ENCODE results near the gene BBLN.

BBLN gene

DNA sequence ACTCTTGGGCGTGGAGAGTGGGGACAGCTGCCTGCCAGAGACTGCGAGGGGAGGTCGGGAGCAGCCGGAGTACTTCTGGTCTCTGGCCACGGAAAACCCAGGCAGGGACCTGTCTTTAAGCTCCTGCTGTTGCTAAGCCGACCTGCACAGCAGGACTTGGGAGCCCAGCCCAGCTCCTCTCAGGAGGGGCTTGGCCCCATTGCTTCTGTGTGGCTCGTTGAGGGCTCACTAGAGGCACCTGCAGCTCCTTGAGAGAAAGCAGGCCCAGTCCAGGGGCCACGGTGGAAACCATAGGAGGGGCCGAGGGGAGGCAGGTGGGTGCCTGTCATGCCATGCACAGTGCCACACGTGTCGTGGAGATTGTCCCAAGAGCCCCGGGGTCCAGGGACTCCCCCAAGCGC is 14.1 kb upstream of the BBLN start:
- DNase-seq, result no peak

DNA sequence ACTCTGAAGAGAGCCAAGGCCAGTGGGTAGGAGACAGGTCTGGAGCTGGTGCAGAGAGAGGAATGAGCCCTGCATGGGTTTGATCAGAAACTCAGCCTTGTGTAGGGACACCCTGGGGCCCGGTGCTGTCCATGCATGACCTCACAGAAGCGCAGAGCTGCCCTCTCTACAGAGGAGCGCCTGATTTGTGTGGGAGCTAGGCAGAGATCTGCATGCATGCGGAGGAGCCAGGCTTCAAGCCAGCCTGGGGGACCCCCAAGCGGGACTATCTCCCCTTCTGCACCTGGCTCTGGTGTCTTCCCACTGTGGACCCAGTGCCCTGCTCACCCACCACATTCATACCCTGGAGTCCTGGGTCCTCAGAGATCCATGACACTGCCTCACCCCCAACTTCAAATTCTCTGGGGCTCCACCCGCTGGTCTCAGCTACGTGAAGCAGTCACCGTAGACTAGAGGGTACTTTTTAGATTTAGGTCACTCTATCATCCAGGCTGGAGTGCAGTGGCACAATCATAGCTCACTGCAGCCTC is 13.4 kb upstream of the BBLN start:
- no peak for DNase-seq

DNA sequence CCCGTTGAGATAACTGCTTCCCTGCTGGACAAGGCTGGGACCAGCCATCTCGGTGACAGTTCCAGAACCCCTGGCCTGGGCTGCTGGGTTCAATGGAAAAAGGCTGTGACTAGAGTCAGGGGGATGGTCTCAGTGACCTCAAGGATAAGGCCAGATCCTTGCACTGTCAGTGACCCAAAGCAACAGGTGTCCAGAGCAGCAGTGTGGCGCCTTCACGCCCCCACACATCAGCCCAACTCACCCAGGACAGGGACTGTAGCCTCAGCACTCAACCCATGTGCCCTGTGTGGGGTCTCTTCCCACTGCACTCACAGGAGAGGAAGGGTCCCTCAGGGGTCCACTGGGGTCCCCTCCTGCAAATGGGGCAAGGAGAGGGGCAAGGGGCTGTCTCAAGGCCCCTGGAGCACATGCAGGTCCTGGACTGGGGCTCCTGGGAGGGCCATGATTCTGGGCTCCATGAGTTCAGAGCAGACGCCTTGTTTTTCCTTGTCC is 11.5 kb upstream of the BBLN start:
- DNase-seq, result no peak

DNA sequence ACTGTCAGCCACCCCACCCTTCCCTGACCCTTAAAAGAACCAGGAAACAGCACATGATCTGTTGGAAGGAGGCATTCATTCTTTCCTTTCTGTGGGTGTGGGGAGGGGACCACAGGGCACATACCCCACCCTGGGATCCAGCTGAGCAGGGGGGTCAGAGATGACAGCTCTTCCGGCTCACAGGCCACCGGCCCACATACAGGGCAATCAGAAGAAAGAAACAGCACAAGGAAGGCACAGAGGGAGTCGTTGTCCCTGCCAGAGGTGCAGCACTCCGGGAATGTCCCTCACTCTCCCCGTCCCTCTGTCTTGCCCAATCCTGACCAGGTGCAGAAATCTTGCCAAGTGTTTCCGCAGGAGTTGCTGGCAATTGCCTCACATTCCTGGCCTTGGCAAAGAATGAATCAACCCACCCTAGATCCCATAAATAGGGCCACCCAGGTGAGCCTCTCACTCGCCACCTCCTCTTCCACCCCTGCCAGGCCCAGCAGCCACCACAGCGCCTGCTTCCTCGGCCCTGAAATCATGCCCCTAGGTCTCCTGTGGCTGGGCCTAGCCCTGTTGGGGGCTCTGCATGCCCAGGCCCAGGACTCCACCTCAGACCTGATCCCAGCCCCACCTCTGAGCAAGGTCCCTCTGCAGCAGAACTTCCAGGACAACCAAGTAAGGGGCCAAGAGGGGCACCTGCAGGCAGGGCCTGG is 10.9 kb upstream of the BBLN start, which contains the start of gene LCN2:
Gene LCN2 (plus strand): TSS at position 453 of the 701 bp plus-strand sequence. CDS start 73 bp downstream, at position 526.
- no peak for DNase-seq

DNA sequence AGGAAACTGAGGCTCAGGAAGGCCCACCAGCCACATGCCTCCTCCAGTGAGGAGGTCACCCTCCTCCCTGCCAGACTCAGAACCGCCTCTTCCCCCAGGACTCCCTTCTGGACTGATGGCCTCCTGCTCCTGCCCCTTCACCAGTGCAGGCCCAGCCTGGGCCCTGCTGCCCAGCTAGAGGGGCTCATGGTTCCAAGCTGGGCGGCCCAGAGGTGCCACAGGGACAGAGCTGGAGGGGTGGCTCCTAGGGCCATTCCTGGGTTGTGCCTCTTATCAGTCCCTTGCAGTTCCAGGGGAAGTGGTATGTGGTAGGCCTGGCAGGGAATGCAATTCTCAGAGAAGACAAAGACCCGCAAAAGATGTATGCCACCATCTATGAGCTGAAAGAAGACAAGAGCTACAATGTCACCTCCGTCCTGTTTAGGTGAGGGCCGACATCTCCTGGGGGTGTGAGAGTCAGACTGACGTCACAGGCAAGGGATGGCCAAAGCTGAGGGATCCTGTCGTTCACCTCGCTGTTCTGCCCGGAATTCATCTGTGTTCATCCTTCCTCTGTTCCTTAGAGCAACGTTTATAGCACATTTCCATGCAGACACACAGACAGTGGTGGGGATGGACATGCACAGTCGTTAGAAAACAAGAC is 10.0 kb upstream of the BBLN start:
- no peak for DNase-seq

DNA sequence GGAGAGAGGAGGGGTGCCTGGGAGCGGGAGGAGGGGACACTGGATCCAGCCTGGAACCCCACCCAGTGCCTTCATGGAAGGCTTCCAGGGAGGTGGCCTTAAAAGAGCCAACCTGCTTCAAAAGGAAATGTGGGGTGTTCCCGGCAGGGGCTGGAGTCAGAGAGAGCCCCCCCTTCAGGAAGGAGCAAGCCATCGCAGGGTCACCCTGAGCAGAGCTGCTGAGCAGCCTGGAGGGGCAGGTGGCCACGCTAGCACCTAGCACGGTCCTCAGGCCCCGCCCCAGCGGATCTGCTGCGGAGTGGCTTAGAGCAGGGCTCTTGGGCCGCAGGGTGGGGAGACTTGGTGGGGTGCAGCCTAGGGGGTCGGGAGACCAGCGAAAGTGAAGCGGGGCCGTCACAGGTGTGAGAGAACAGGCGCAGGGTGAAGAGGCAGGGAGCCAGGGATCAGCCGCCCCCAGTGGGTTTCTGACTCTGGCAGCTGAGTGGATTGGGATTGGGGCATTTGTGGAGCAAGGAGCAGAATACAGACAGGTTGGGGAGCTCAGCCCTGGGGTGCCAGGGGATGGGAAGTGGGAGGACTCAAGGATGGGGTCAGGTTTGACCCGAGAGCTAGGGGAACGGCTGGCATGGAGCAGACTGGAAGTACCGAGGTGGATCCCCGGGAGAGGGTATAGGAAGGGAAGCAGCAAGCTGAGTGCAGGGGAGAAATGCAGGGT is 9.3 kb upstream of the BBLN start:
- DNase-seq, result no peak

DNA sequence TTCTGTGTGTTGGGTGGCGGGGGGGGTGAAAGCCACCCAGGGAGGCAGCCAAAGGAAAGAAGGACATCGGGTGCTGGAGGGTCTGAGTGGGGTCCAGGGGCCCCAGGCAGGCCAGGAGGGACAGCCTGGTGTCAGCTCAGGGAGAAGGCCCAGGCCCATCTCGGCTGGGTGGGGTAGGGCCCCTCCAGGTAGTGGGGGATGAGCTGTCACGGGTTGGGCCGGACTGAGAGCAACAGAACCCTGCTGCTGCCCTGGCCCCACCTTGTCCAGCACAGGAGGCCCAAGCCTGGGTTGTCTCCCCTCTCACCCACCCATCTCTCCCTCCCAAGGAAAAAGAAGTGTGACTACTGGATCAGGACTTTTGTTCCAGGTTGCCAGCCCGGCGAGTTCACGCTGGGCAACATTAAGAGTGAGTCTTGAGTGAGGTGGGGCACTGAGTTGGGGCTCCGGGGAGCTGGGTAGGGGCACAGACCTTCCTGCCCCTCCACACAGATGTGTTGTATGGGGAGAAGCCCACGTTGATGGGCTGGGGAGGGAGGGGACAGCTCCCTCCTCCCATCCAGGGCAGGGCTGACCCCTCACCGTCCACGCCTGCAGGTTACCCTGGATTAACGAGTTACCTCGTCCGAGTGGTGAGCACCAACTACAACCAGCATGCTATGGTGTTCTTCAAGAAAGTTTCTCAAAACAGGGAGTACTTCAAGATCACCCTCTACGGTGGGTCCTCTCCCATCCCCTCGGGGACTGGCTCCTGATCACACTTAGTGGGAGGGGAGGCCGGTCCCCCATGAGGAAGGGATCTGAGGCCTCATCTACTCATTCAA is 8.5 kb upstream of the BBLN start:
- no peak for DNase-seq

DNA sequence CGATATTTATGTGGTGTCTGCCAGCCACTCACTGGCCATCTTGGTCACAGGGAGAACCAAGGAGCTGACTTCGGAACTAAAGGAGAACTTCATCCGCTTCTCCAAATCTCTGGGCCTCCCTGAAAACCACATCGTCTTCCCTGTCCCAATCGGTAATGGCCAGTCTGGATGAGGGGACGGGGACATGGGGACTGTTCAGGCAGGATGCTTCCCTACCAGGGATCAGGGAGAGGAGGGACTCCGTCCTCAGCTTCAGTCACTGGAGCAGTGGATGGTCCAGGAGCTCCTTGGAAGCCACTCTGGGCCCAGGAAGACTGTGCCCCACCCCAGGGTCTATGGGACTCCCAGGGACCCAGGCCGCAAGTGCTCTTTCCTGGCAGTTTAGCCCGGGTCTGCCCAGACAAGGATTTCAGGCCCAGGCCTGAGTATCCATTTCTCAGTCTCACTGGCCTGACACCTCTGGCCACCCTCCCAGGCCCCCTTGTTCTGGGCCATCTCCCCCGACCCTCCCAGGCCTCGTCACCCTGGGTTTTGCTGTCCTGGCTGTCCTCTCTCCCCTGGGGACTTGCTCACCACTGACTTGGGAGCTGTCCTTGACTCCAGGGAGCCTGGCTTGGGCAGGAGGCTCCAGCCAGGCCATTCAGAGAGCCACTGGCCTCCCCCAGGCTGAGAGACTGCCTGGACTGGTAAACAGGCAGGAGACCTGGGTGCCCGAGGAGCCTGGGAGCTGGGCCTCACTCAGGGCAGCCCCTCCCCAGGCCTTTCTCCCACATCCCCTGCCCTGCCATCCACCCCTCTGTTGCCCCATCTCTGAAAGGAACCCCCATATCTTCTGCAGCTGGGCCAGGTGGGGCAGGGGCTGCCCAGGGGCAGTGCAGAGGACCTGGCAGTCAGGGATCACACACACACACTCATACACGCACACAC is 7.7 kb upstream of the BBLN start:
- DNase-seq, result no peak

DNA sequence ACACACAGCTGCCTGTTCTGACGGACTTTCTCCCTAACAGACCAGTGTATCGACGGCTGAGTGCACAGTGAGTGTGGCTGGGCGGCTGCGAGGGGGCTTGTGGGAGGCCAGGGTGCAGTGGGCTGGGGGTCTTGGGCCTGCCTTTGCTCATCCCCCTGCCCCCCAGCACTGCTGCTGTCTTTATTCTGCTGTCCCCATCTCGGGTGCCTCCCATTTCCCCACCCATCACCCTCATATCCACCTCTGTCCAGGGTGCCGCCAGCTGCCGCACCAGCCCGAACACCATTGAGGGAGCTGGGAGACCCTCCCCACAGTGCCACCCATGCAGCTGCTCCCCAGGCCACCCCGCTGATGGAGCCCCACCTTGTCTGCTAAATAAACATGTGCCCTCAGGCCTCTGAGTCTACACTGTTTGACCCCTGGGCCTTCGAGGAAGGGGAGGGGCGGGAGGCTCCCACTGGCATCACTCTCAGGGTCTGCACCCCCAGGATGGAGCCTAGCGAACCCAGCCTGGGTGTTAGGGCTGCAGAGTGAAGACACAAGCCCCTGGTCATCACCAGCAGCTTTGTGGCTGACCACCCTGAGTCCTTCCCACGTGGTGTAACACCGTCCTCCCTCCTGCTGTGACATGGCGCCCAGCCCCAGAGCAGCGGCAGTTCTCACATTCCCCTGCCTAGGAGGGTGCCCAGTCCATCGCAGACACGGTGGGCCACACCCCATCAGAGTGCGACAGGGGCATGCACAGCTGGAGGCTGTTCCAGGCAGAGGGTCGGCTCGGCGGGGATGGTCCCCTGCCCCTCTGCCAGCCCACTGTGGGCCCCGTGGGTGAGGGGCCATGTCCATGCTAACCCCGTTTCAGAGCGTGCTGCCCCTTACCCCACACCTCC is 6.8 kb upstream of the BBLN start:
- no peak for DNase-seq

DNA sequence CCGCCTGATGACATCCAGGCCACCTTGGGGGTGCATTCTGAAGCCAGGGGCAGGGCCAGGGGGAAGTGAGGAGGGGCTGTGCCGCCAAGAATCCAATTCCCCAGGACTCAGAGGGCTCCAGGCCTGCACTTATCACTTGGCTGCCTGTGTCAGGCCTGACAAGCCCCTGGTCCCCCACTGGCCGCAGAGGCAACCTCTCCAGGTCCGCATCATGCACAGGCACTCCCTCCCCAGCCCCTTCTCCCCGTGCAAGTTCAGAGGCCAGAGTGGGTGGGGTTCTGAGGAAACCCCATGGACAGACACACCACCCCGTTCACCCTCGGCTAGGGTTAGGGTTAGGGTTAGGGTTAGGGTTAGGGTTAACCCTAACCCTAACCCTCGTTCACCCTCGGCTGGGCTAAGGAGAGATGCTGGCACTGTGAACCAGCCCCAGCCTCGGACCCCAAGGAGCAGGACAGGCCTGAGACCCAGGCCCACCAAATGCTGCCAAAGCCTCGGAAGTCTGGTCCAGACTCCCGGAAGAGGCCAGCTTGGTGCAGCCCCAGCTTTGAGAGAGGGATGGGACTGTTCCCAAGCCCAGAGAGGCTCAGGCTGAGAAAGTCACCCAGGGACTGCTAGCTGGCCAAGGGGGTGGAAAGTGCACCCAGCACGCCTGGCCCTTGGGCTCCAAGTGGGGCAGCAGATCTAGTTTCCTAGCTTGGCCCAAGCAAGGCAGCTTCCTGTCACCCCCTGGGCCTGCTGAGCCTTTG is 5.9 kb upstream of the BBLN start:
- DNase-seq, result no peak

DNA sequence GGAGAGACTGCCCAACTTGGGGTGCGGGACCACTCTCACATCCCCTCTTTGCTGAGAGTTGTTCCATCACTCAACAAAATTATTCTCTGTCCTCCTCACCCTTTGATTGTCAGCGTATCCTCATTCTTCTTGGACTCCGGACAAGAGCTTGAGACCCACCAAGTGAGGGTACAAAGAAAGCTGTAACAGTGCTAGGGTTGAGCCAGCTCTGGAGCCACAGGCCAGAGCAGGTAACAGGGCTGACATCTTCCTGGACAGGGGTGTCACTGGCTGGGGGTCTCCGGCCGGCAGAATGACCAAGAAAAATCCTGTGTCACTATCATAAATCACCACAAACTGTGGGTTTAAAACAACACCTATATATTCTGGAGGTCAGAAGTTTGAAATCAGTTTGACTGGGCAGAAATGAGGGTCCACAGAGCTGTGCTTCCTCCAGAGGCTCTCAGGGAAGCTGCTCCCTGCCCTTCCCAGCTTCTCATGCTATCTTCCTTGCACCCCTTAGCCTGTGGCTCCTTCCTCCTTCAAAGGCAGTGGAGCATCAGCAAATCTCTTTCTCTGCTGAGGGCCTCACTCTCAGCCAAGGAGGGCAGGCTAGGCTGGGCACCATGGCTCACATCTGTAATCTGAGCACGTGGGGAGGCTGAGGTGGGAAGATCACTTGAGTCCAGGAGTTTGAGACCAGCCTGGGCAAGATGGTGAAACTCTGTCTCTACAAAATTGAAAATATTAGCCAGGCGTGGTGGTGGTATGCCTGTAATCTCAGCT is 4.1 kb upstream of the BBLN start:
- no peak for DNase-seq

DNA sequence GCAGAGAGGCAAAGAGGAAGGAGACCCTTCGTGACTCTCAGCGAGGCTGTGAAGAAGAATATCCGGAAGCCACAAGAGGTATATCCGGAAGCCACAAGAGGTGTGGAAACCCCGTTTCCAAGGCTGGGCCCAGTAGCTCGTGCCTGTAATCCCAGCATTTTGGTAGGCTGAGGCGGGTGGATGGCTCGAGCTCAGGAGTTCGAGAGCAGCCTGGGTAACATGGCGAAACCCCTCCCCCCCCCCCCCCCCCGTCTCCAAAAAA is 612 bp upstream of the BBLN start:
- DNase-seq, result peak; percentile 32 to 59

DNA sequence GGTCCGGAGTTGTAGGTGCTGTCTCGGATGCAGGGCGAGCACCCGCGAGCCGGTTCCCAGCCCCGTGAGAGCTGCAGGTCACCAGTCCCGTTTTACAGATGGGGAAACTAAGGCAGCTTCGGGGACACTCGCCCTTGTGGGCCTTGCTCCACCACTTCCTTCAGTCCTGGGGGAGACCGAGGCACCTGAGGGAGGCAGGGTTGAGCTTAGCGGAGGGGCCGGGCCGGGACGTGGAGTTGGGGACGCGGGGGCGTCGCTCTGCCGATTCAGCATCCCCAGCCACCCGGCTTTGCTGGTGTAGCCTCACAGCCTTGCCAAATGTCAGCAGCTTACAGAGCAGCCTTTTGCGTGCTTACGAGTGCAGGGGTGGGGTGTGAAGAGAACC is 530 bp downstream of the BBLN start:
- DNase-seq, result peak; percentile 33 to 36

DNA sequence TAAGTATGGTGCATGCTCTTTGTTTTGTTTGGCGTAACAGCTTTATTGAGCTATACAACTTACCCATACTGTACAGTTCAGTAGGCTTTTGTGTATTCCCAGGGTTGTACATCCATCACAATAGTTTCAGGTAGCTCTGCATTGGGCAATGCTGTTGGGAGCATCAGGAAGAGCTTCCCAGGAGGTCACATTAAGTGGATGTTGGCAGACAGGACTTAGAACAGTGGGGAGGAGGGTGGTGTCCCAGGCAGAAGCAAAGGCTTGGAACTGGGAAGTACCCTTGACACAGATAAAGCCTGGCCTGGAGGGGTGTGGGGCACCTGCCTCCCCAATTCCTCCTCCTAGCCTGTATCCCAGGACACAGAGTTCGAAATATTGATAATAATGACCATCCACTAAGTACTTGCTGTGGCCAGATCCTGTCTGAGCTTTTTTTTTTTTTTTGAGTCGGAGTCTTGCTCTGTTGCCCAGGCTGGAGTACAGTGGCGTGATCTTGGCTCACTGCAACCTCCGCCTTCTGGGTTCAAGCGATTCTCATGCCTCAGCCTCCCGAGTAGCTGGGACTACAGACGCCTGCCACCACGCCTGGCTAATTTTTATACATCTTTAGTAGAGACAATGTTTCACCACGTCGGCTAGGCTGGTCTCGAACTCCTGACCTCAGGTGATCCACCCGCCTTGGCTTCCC is 1.3 kb downstream of the BBLN start:
- no peak for DNase-seq

DNA sequence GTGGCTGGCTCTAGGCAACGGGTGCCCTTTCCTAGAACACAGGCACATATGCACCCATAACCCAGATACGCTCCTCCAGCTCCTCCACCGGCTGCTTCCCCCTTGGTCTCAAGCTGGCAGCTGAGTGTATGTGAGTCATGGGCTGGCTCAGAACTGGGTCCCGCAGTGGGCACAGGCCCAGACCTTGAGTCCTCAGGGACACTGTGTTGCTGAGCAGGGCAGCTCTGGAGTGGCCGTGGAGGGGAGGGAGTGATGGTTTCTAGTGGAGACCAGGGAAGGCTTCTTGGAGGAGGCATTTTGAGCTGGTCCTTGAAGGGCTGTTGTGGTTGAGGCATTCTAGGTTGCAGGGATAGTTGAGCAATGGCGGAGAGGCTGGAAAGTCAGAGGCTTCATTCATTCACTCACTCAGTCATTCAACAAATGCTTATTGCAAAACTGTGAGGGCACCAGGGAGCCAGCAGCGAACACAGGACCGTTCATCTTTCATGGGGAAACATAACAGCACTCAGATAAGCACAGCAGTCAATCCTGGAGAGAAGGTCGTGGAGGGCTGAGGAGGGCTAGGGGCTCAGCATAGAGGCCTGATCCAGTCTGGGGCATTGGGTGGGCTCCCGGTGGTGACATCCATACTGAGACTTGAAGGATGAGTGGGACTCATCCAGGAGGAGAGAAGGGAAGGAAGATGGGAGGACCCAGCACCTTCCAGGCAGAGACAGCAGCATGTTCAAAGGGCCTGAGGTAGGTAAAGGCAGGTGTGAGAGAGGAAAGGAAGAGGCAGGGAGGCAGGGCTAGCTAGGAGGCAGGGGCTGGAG is 2.4 kb downstream of the BBLN start:
- no peak for DNase-seq

DNA sequence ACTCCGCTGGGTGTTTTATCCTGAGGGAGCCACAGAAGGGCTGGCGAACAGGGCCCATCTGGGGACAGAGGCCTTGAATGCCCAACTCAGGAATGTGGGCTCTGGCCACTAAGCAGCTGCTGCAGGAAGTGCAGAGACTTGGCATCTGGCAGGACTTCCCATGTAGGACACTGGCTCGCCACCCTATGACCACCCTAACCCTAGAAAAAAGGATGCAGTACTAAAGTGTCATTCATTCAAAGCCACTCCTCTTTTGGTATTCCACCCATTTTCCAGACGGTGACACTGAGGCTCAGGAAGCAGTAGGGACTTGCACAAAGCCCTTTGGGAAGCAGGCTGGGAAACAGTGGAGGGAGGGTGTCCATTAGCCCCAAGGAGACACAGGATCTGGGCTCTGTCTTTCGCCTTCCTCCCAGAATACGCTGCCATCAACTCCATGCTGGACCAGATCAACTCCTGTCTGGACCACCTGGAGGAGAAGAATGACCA is 3.0 kb downstream of the BBLN start:
- DNase-seq, result no peak

DNA sequence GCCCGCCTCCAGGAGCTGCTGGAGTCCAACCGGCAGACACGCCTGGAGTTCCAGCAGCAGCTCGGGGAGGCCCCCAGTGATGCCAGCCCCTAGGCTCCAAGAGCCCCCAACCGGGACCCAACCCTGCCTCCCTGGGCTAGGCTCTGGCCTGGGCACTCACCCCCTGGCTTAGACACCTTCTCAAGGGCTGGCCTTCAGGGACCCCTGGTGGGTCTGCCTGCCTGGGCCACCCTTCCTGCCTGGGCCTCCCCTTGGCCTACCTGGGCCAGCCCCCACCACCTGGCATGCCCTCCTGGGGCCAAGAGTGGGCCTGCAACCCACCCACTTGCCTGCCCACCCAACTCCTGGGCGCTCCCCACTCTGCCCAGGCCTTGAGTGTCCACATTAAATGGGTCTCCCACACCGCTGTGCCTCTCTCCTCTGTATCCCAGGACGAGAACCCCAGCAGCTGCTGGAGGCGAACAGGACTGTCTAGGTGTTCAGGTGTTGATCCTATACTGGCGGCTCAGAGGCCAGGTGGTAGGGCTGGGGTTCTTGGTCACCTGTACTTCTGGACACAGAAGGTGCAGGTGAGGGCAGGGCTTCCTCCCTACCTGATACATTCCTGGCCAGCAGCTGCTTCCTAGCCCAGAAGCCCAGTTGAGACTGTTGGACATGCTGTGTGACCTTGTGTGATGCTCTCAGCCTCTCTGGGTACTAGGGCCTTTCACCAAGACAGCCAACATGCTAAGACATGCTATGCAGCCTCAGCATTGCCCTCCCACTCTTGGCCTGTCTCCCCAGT is 3.6 kb downstream of the BBLN start:
- no peak for DNase-seq
